ENCODE measurements around the gene ETS1.

Gene ETS1

GRCh38 chr11:128420951-128421350 is 166.4 kb downstream of the ETS1 start:
- DNase-seq = no peak

GRCh38 chr11:128420265-128420664 is 167.1 kb downstream of the ETS1 start:
- no peak for DNase-seq

- DNase-seq = no peak
These were observed 168.2 kb downstream of the ETS1 start for GRCh38 chr11:128419012-128419767.

- no peak for DNase-seq
These were observed 169.6 kb downstream of the ETS1 start for GRCh38 chr11:128417607-128418324.

- no peak for DNase-seq
These were observed 170.4 kb downstream of the ETS1 start for GRCh38 chr11:128416976-128417375.

GRCh38 chr11:128415539-128415938 is 171.8 kb downstream of the ETS1 start:
- DNase-seq = no peak

- no peak for DNase-seq
These were observed 174.2 kb downstream of the ETS1 start for GRCh38 chr11:128412847-128413791.

- DNase-seq = no peak
These were observed 175.5 kb downstream of the ETS1 start for GRCh38 chr11:128411812-128412211.

GRCh38 chr11:128411150-128411549 is 176.2 kb downstream of the ETS1 start:
- DNase-seq = no peak

GRCh38 chr11:128409476-128409875 is 177.9 kb downstream of the ETS1 start:
- DNase-seq = no peak
